NCI-H1417 treated with DMSO at 0.1 percent for 48 hours (cell line): ENCODE results near the gene DAND5.

ENCODE experiments used
- DNase-seq: peaks from one replicate; lab custom pipeline; 2025; lab: John Stamatoyannopoulos, UW

Gene DAND5

GRCh38 chr19:13022859-13023636 is 53.7 kb downstream of the DAND5 start:
- DNase-seq = no peak

GRCh38 chr19:13023656-13024055 is 54.3 kb downstream of the DAND5 start:
- DNase-seq = no peak
